Transverse colon (tissue), 4 donors: ENCODE measurements around the gene RABGAP1L. TPM values are rescaled to one million over a fixed set of nuclear protein-coding genes. Genes with fewer than 3 reads are reported as not detected.

Source experiments
- DNase-seq: peaks from one replicate; pipeline ENCODE4 v3.0.0-alpha.2; 2019
- H3K27ac ChIP-seq, 4 donors: fragments of 200-600 bp; sonication (generic); 2 replicates each; pipeline ENCODE4 v1.5.1; 2016 to 2018; ENCODE audit warnings: inconsistent platforms in 4 of 4
- H3K27me3 ChIP-seq: fragments of 200-600 bp; sonication (generic); 2 replicates; pipeline ENCODE4 v1.5.1; 2017; ENCODE audit warnings: inconsistent platforms
- H3K36me3 ChIP-seq, 4 donors: fragments of 200-600 bp; sonication (generic); 2 replicates each; pipeline ENCODE4 v1.5.1; 2017 to 2019; ENCODE audit warnings: inconsistent platforms in 4 of 4
- H3K4me1 ChIP-seq, 4 donors: fragments of 200-600 bp; sonication (generic); 2 replicates each; pipeline ENCODE4 v1.5.1; 2017 to 2020; ENCODE audit warnings: inconsistent platforms in 4 of 4
- H3K4me3 ChIP-seq, 4 donors: fragments of 200-600 bp; sonication (generic); 1 replicate in 1 of 4; 2 replicates in 3 of 4; pipeline versions ENCODE4 v1.5.1 to v1.6.1; 2017 to 2019; ENCODE audit warnings: inconsistent platforms in 4 of 4
- H3K9me3 ChIP-seq, 2 donors: fragments of 200-600 bp; sonication (generic); 2 replicates each; pipeline ENCODE4 v1.5.1; 2017 to 2019; ENCODE audit warnings: inconsistent platforms in 2 of 2
- CTCF ChIP-seq, 5 experiments: fragments of 200-600 bp in 3 of 5; fragments of 450-650 bp in 2 of 5; sonication (generic) in 3 of 5; IDR thresholded peaks; 1 replicate in 2 of 5; 2 replicates in 3 of 5; pipeline ENCODE4 v1.5.1; 2016 to 2017; ENCODE audit warnings: antibody characterized with exemption in 5 of 5, inconsistent platforms in 3 of 5, mild to moderate bottlenecking in 2 of 5, moderate library complexity in 1 of 5
- EP300 ChIP-seq: sonication (generic); formaldehyde crosslinking; IDR thresholded peaks from one replicate; pipeline ENCODE4 v1.6.1; 2017; ENCODE audit warnings: antibody characterized with exemption, low read depth
- POLR2A ChIP-seq: fragments of 450-650 bp; IDR thresholded peaks from one replicate; pipeline ENCODE4 v1.6.1; 2016; ENCODE audit warnings: antibody characterized with exemption, mild to moderate bottlenecking, moderate library complexity
- POLR2AphosphoS5 ChIP-seq, 3 donors: sonication (generic); formaldehyde crosslinking; IDR thresholded peaks; one replicate each; pipeline ENCODE4 v1.6.1; 2016; ENCODE audit warnings: antibody characterized with exemption in 3 of 3
- WGBS, 2 donors: methylation state at CpG; one replicate each; pipeline ENCODE4 v1.1.5; 2018; ENCODE audit warnings: low coverage in 1 of 2; 5-methylcytosine and 5-hydroxymethylcytosine counted together
- in situ Hi-C, 4 donors: fragments of 200-750 bp; cut with MboI; loops; one replicate each; pipeline versions ENCODE4 v1.15.0 to v1.15.1; 2017; ENCODE audit warnings: low sequenced_read_pairs in 3 of 4, low pct_ligation_motif_present in 1 of 4, low pct_unique_long_range_greater_than_20kb in 1 of 4
- intact Hi-C: fragments of 100-400 bp; cut with DNase I; formaldehyde crosslinking; loops from one replicate; pipeline ENCODE4 v1.15.1; 2023; ENCODE audit warnings: low total_unique reads
- total RNA-seq, 4 donors: library from RNA; depleted of rRNA; stranded (reverse); fragments of >200 nt; gene quantifications; one replicate each; pipeline ENCODE4 v1.1.0, GENCODE V29; 2016

Gene RABGAP1L
- total RNA-seq, 4 donors from 2014 or later = 68.9 to 127 (median 99.9) TPM

GRCh38 chr1:174352883-174353608 lies 193.7 kb downstream of the RABGAP1L start:
- no peaks in the 10 kb centered on the region for H3K36me3 ChIP-seq
- TF ChIP-seq EP300 (no peak), POLR2AphosphoS5 (IDR thresholded peaks at IDR 0.05) (no peak), CTCF (IDR thresholded peaks at IDR 0.05) (no peak), POLR2A (no peak)
- no peak for DNase-seq
- WGBS, 2 donors = 75 to 98% methylated on average over 2 to 3 of the region's 3 CpGs
- H3K27me3 ChIP-seq = no peaks in the 10 kb centered on the region
- in situ Hi-C loops = no loop called here
- H3K4me1 ChIP-seq = no peaks in the 10 kb centered on the region
- intact Hi-C loops = no loop called here
- H3K4me3 ChIP-seq = no peak overlapping the region
- peaks cover 0 to under 1% of the 10 kb centered on the region in 2 donors for H3K9me3 ChIP-seq
- H3K27ac ChIP-seq = no peak overlapping the region

- peaks cover 0 to 12% (median 7%) of the 10 kb centered on the region in 4 donors for H3K4me1 ChIP-seq
- H3K9me3 ChIP-seq = no peaks in the 10 kb centered on the region
- TF ChIP-seq POLR2A (no peak), CTCF (IDR thresholded peaks at IDR 0.05) (no peak), EP300 (no peak), POLR2AphosphoS5 (IDR thresholded peaks at IDR 0.05) (no peak)
- in situ Hi-C loops (no loop called here), intact Hi-C loops (no loop called here)
- H3K36me3 ChIP-seq = peaks cover 0 to 1% (median 0%) of the 10 kb centered on the region in 4 donors
- WGBS, 2 donors = 40 to 61% methylated on average over 1 to 3 of the region's 3 CpGs
- no peak overlapping the region for H3K4me3 ChIP-seq
- H3K27me3 ChIP-seq = no peaks in the 10 kb centered on the region
- DNase-seq = no peak
- H3K27ac ChIP-seq = peak overlapping the region in 1 of 4 donors; percentile 36
Observed at GRCh38 chr1:174358344-174358743, 199.0 kb downstream of the RABGAP1L start.

GRCh38 chr1:174358786-174359453 lies 199.6 kb downstream of the RABGAP1L start:
- no peaks in the 10 kb centered on the region for H3K27me3 ChIP-seq
- peak overlapping the region in 1 of 4 donors; percentile 36 for H3K27ac ChIP-seq
- no peak overlapping the region for H3K4me3 ChIP-seq
- in situ Hi-C loops (no loop called here), intact Hi-C loops (no loop called here)
- peaks cover 0 to 12% (median 7%) of the 10 kb centered on the region in 4 donors for H3K4me1 ChIP-seq
- peak; percentile 35 for DNase-seq
- WGBS, 2 donors = 63 to 66% methylated on average over 6 of the region's 6 CpGs
- peaks cover 0 to 1% (median 0%) of the 10 kb centered on the region in 4 donors for H3K36me3 ChIP-seq
- TF ChIP-seq POLR2A (no peak), POLR2AphosphoS5 (IDR thresholded peaks at IDR 0.05) (no peak), CTCF (IDR thresholded peaks at IDR 0.05) (no peak), EP300 (no peak)
- no peaks in the 10 kb centered on the region for H3K9me3 ChIP-seq

- H3K9me3 ChIP-seq = no peaks in the 10 kb centered on the region
- H3K4me1 ChIP-seq = peaks cover 0 to 12% (median 7%) of the 10 kb centered on the region in 4 donors
- in situ Hi-C loops (no loop called here), intact Hi-C loops (no loop called here)
- DNase-seq = no peak
- no peak overlapping the region for H3K4me3 ChIP-seq
- peaks cover 0 to 1% (median 0%) of the 10 kb centered on the region in 4 donors for H3K36me3 ChIP-seq
- no peak for TF ChIP-seq POLR2A
- TF ChIP-seq POLR2AphosphoS5 (IDR thresholded peaks at IDR 0.05) = no peak
- no peak for TF ChIP-seq CTCF (IDR thresholded peaks at IDR 0.05)
- no peak overlapping the region for H3K27ac ChIP-seq
- 64 to 75% methylated on average over 2 of the region's 2 CpGs for WGBS, 2 donors
- H3K27me3 ChIP-seq = no peaks in the 10 kb centered on the region
Observed at GRCh38 chr1:174359454-174359805, 200.1 kb downstream of the RABGAP1L start.
